GM10266 (cell line): ENCODE measurements around the gene PLEKHA6.

Source experiments
- DNase-seq: peaks from one replicate; pipeline ENCODE4 v3.0.0; 2012; ENCODE audit errors: extremely low spot score
- CTCF ChIP-seq: IDR thresholded peaks from 2 replicates; pipeline ENCODE4 v1.5.1; 2012; ENCODE audit warnings: mild to moderate bottlenecking, low read depth; ENCODE audit not compliant: control insufficient read depth, insufficient read depth; ENCODE audit errors: missing control alignments

Gene PLEKHA6

GRCh38 chr1:204199579-204199978 is 160.2 kb downstream of the PLEKHA6 start:
- TF ChIP-seq CTCF: no peak
- DNase-seq: no peak

- TF ChIP-seq CTCF: no peak
- no peak for DNase-seq
These were observed 161.1 kb downstream of the PLEKHA6 start for GRCh38 chr1:204198348-204199340.

GRCh38 chr1:204197068-204197467 is 162.7 kb downstream of the PLEKHA6 start:
- DNase-seq: no peak
- TF ChIP-seq CTCF: no peak

- no peak for TF ChIP-seq CTCF
- DNase-seq: no peak
These were observed 163.5 kb downstream of the PLEKHA6 start, which contains the start of gene KISS1 for GRCh38 chr1:204196068-204196795. TSS of gene KISS1 (minus strand) at chr1:204196491. CDS start at chr1:204192876, 3,615 bp downstream.

GRCh38 chr1:204194771-204195170 is 165.0 kb downstream of the PLEKHA6 start:
- TF ChIP-seq CTCF: no peak
- DNase-seq: no peak

GRCh38 chr1:204194080-204194479 is 165.6 kb downstream of the PLEKHA6 start:
- DNase-seq: no peak
- no peak for TF ChIP-seq CTCF
